ENCODE results near the gene CCZ1. TPM values are rescaled to one million over a fixed set of nuclear protein-coding genes. Genes with fewer than 3 reads are reported as not detected.

CCZ1 gene
- 44.5 and 45.6 TPM in 2 replicates for total RNA-seq

DNA sequence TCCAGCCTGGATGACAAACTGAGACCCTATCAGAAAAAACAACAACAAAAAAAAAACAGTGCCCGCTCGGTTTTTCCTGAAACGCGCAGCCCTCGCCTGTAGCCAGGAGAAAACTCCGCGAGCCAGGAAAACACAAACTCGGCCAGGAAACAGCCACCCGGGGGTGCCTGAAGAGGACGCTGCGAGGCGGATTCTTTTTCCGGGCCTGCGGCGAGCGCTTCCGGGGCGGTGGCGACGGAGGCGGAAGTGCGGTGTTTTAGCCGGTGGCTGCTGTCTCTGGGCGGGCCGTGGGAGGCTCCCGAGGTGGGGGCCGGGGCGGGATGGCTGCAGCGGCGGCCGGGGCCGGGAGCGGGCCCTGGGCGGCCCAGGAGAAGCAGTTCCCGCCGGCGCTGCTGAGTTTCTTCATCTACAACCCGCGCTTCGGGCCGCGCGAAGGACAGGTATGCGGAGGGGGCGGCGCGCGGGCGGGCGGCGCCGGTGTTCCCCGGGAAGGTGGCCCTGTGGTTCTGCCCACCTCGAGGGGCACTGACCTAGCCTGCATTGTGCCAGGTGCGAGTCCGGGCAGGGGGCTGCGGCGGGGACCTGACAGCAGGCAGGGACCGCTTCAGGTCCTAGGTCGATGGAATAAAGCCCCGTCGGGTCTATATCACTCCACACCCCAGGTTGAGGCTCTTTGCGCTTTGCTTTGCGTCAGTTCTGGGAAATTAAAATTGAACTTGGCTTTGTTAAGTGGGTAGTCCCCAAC, at the start of gene CCZ1:
Gene CCZ1 (plus strand): TSS at position 254 of the 745 bp plus-strand sequence. CDS start 67 bp downstream, at position 321.

GRCh38 chr7:5970347-5970911, 71.9 kb downstream of the CCZ1 start, which contains the start of gene RSPH10B:
TSS of gene RSPH10B (minus strand) at chr7:5970689. CDS start at chr7:5967116, 3,573 bp downstream.

Other genes starting within 250 kb of the CCZ1 start
- 33.5 and 37.2 TPM in 2 replicates for gene RNF216, start 117.1 kb upstream of the CCZ1 start, total RNA-seq
- not detected in 2 replicates for gene OCM, start 17.9 kb upstream of the CCZ1 start, total RNA-seq
- gene RSPH10B, start 72.0 kb downstream of the CCZ1 start, total RNA-seq: under 0.01 and 0.56 TPM in 2 replicates
- 18.6 and 20.3 TPM in 2 replicates for gene PMS2, start 110.3 kb downstream of the CCZ1 start, total RNA-seq
- 37.5 and 56.0 TPM in 2 replicates for gene AIMP2, start 110.5 kb downstream of the CCZ1 start, total RNA-seq
- gene ANKRD61, start 132.6 kb downstream of the CCZ1 start, total RNA-seq: under 0.01 TPM in 2 replicates
- 61.9 and 98.9 TPM in 2 replicates for gene EIF2AK1, start 160.4 kb downstream of the CCZ1 start, total RNA-seq
- 2.3 and 3.3 TPM in 2 replicates for gene USP42, start 206.2 kb downstream of the CCZ1 start, total RNA-seq

Data from regular cardiac myocyte (primary cell).